NCI-H1436 treated with DMSO at 0.1 percent for 48 hours (cell line): ENCODE measurements around the gene RASSF5.

Experiments used
- DNase-seq: peaks from one replicate; lab custom pipeline; 2025; lab: John Stamatoyannopoulos, UW

The RASSF5 gene

DNA sequence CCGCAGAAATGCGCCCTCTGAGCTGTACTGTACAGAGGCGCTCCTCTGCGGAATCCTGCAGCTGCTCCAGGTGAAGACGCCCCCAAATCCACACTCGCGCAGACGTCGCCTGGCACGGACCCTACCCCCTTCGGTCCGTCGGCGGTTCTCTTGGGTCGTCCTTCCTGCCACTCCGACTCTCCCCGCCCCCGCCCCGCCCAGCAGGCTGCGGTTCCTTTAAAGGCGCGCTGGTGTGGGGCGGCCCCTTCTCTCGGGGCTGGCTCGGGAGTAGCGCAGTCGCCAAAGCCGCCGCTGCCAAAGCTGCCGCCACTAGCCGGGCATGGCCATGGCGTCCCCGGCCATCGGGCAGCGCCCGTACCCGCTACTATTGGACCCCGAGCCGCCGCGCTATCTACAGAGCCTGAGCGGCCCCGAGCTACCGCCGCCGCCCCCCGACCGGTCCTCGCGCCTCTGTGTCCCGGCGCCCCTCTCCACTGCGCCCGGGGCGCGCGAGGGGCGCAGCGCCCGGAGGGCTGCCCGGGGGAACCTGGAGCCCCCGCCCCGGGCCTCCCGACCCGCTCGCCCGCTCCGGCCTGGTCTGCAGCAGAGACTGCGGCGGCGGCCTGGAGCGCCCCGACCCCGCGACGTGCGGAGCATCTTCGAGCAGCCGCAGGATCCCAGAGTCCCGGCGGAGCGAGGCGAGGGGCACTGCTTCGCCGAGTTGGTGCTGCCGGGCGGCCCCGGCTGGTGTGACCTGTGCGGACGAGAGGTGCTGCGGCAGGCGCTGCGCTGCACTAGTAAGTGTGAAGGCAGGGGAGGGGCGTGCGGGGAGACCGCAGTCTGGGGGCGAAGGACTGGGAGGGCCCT, at the start of gene RASSF5:
Gene RASSF5 (plus strand): TSS at position 248 of the 846 bp plus-strand sequence. CDS start 72 bp downstream, at position 320.
- DNase-seq, result no peak

DNA sequence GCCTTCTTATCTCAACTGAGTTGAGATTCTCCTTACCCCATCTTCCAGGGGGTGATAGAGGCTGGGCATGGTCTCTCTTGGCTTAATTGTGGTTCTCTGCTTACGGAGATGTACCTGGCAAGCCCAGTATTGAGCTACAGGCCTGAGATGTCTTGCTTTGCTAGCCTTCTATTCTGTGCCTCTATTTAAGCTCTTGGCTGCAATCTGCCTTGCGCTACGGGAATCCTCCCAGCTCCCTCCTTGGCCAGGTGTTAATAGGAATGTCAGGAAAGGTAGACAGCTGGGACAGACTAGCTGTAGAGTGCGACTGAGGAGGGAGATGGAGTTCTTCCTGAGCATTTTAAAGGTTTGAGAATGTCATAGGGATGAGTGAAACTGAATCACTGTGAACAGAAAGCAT, 47.6 kb upstream of the RASSF5 start:
- no peak for DNase-seq

DNA sequence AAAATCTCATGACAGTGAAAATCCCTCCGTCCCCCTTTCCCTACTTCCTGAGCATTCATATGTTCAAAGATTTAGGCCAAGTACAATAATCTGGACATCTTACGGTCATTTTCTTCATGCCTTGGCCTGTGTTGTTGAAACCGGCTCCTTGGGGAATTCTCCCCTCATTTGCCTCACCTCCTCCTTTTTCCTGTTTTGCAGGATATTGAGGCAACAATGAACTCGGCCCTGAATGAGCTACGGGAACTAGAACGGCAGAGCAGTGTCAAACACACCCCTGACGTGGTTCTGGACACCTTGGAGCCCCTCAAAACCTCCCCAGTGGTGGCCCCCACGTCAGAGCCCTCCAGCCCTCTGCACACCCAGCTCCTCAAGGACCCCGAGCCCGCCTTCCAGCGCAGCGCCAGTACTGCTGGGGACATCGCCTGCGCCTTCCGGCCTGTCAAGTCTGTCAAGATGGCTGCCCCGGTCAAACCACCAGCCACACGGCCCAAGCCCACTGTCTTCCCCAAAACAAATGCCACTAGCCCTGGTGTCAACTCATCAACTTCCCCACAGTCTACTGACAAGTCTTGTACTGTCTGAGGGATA, 46.4 kb upstream of the RASSF5 start:
- DNase-seq, result no peak

GRCh38 chr1:206461602-206462455, 45.5 kb upstream of the RASSF5 start:
- DNase-seq, result no peak

DNA sequence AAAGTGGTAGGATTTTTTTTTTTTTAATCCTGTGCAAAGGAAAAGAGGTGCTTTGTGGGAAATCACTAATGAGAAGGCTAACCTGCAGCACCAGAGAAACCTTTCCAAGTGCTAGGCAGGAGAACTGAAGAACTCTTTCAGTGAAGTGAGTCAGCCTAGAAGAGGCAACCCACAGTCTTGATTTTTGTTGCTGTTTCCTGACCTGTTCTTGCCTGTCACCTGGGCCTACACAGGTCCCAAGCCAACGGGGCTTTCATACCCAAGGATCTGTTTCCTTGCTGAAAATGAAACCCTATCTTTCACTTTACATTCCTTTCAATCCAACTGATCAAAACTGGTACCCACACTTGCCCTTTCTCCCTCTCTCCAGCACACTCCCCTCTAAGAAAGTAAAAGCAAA, 44.2 kb upstream of the RASSF5 start:
- no peak for DNase-seq

- no peak for DNase-seq
These were observed 43.4 kb upstream of the RASSF5 start for GRCh38 chr1:206463911-206464310.

DNA sequence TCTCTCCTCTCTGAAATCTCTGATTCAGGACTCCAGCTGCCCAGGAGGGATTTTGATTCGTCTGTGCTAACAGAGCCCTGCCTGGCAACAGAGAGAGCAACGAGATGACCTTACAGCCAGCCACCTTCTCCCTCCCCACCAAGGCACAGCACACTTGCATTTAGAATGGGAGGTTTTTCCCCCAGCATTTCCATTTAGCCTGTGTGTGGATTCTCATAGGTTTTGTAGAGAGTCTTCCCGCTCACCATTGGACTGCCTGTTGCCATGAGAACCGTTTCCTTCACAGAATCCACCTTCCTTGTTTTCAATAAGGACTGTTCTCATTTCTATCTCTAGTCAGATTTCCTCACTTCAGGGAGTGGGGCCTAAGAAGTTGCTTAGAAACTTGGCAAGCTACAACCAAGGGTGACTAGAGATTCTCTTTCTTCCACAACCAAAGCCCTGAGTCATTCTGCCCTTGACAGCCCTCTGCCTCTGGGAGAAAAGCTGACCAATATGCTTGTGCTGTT, 42.8 kb upstream of the RASSF5 start:
- DNase-seq, result no peak

DNA sequence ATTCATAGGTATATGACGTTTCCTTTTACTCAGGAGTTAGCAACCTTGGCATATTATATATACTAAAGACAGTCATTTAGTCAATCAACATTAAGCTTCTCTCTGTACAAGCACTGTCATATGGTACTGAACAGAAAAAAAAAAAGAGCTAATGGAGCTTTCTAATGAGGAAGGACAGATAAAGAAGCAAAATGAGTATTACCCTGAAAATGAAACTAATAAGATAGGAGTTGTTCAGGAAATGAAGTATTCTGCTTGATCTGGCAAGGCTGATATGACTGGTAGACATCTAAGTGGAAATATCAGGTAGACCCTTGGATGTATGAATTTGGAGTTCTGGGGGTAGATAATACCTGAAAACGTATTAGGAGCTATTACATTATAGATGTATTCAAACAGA, 41.4 kb upstream of the RASSF5 start:
- no peak for DNase-seq

- no peak for DNase-seq
These were observed 40.3 kb upstream of the RASSF5 start for GRCh38 chr1:206466840-206467649.

DNA sequence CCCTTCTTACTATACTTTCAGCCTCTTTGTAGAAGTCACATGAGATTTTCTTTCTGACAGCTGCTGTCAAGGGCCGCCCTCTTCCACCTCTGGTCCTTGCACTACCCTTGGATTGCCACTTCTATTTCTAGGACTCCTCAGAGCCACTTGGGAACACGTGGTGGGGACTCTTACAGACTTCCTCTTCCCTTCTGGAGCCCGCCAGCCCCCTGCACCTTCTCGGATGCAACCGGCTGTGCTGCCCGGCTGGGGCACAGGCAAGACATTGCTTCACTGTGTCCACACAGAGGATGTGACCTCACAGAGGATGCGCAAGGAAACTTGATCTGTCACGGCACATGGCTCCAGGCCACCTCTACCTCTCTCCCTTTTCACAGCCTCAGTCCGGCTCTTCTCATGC, 39.4 kb upstream of the RASSF5 start:
- no peak for DNase-seq

DNA sequence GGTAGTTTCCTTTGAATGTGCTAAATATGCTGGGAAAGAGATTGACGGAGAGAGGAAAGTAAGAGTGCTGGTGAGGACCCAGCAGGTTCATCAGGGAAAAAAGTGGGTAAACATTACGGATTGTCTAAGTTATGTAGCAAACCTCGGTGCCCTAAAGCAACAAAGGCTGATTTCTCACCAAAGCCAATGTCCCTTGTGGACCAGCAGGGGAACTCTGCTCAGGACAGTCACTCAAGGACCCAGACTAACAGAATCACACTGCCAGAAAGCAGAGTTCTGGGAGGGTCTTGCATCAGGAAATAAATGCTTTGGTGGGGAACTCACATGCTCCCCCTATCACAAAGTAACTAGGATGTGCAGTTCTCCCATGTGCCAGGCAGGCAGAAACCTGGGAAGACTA, 38.8 kb upstream of the RASSF5 start:
- DNase-seq, result no peak

- DNase-seq, result no peak
These were observed 37.9 kb upstream of the RASSF5 start for GRCh38 chr1:206469411-206469932.

- DNase-seq, result no peak
These were observed 37.2 kb upstream of the RASSF5 start, which contains the start of gene IKBKE for GRCh38 chr1:206469933-206470691. IKBKE (plus strand) TSS chr1:206470476; CDS start chr1:206473228, 2,752 bp downstream.

- no peak for DNase-seq
These were observed 36.5 kb upstream of the RASSF5 start for GRCh38 chr1:206470692-206471414.

- DNase-seq, result no peak
These were observed 35.9 kb upstream of the RASSF5 start for GRCh38 chr1:206471415-206471801.

DNA sequence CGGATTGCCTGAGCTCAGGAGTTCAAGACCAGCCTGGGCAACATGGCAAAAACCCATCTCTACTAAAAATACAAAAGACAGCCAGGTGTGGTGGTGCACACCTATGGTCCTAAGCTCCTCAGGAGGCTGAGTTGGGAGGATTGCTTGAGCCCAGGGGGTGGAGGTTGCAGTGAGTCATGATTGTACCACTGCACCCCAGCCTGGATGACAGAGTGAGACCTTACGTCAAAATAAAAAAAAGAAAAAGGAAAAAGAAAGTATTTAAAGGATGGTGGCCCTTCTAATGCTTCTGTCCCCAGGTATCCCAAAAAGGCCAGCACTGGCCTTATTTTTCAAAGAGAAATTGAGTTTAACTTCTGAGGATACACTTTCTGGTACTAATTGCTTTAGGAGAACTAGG, 35.3 kb upstream of the RASSF5 start:
- no peak for DNase-seq

GRCh38 chr1:206472454-206472853, 34.9 kb upstream of the RASSF5 start:
- no peak for DNase-seq

- DNase-seq, result no peak
These were observed 34.4 kb upstream of the RASSF5 start for GRCh38 chr1:206472886-206473285.

GRCh38 chr1:206476058-206476457, 31.3 kb upstream of the RASSF5 start:
- no peak for DNase-seq

DNA sequence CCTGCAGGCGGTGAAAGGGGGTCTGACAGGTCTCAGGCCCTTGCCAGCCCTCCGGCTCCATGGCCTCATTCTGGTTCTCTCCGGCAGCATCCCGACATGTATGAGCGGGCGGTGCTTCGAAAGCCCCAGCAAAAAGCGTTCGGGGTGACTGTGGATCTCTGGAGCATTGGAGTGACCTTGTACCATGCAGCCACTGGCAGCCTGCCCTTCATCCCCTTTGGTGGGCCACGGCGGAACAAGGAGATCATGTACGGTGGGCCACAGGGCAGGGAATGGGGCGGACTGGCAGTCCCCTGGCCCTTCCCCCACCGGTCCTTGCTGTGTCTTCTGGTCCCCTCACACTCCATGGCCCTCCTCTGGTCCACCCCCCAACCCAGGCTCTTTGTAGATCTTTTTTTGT, 30.7 kb upstream of the RASSF5 start:
- DNase-seq, result no peak
